GM12878 (cell line): Measurements from ENCODE around the gene TTLL4. TPM values are rescaled to one million over a fixed set of nuclear protein-coding genes. Genes with fewer than 3 reads are reported as not detected.

ENCODE experiments used
- ATAC-seq: fragments of 200-7000 bp; cut with Tn5 transposase; 3 replicates; pipeline ENCODE4 v1.9.1; 2020; ENCODE audit warnings: mild to moderate bottlenecking, moderate library complexity
- BruUV-seq: library from RNA; stranded (reverse); fragments of 400-500 nt; replicated peaks from 2 replicates; lab custom pipeline; 2021; lab: Mats Ljungman, UMichigan
- CTCF ChIA-PET: fragments of 300-600 bp; sonication (Branson Sonifier 250); formaldehyde crosslinking; extraction: SDS; loops from one replicate; lab custom pipeline; 2021; ENCODE audit warnings: inconsistent platforms; lab: Yijun Ruan, JAX
- POLR2A ChIA-PET: fragments of 350-600 bp; formaldehyde crosslinking; extraction: SDS; loops from one replicate; lab custom pipeline; 2021; ENCODE audit warnings: inconsistent platforms; lab: Charles Lee
- RAD21 ChIA-PET: fragments of 300-600 bp; sonication (Branson Sonifier 250); formaldehyde crosslinking; loops from one replicate; lab custom pipeline; 2023; ENCODE audit warnings: antibody characterized with exemption; ENCODE audit not compliant: unreplicated experiment; lab: Charles Lee
- SMC1A ChIA-PET: fragments of 300-600 bp; sonication (Branson Sonifier 250); formaldehyde crosslinking; loops from one replicate; lab custom pipeline; 2023; ENCODE audit not compliant: unreplicated experiment, uncharacterized antibody; lab: Charles Lee
- DNase-seq: peaks from one replicate; pipeline ENCODE4 v3.0.0-alpha.2; 2011; ENCODE audit warnings: low read depth, low spot score
- FAIRE-seq: peaks from 3 replicates; lab custom pipeline; 2011; peaks lifted over from hg19 to GRCh38; lab: Jason Lieb, UNC
- H2AFZ ChIP-seq: 2 replicates; pipeline ENCODE4 v1.6.0; 2011; ENCODE audit warnings: low read depth, low read length, control low read depth; ENCODE audit not compliant: control insufficient read depth
- H3K27ac ChIP-seq: 2 replicates; pipeline ENCODE4 v1.5.1; 2011; ENCODE audit warnings: control low read depth; ENCODE audit not compliant: control insufficient read depth, insufficient read depth
- H3K27me3 ChIP-seq, 2 experiments: replicated peaks in 1 of 2; 2 replicates each; pipeline versions ENCODE4 v1.6.0 to v1.6.1; 2011; ENCODE audit warnings: low read length in 1 of 2; ENCODE audit not compliant: control insufficient read depth in 2 of 2, insufficient read depth in 2 of 2
- H3K36me3 ChIP-seq, 2 experiments: 2 replicates each; pipeline ENCODE4 v1.5.1; 2011; ENCODE audit warnings: low read length in 1 of 2; ENCODE audit not compliant: control insufficient read depth in 2 of 2, insufficient read depth in 2 of 2
- H3K4me1 ChIP-seq: 2 replicates; pipeline ENCODE4 v1.6.1; 2011; ENCODE audit warnings: mild to moderate bottlenecking, low read length, moderate library complexity, mixed read lengths; ENCODE audit not compliant: control insufficient read depth, insufficient read depth
- H3K4me2 ChIP-seq: 2 replicates; pipeline ENCODE4 v1.6.0; 2011; ENCODE audit warnings: control low read depth; ENCODE audit not compliant: control insufficient read depth, insufficient read depth
- H3K4me3 ChIP-seq: fragments of 200-600 bp; sonication (generic); 2 replicates; pipeline ENCODE4 v1.5.1; 2016
- H3K79me2 ChIP-seq: 2 replicates; pipeline ENCODE4 v1.6.0; 2011; ENCODE audit warnings: low read length; ENCODE audit not compliant: control insufficient read depth, insufficient read depth
- H3K9ac ChIP-seq: 2 replicates; pipeline ENCODE4 v1.8.0; 2011; ENCODE audit warnings: low read length, control low read depth, mixed read lengths; ENCODE audit not compliant: control insufficient read depth, insufficient read depth
- H3K9me3 ChIP-seq: replicated peaks from 3 replicates; pipeline ENCODE4 v1.5.1; 2011; ENCODE audit warnings: mild to moderate bottlenecking, low read length; ENCODE audit not compliant: control insufficient read depth, insufficient read depth
- H4K20me1 ChIP-seq: 2 replicates; pipeline ENCODE4 v1.6.0; 2011; ENCODE audit not compliant: control insufficient read depth, insufficient read depth
- ATF7 ChIP-seq: fragments of 450-650 bp; IDR thresholded peaks from 2 replicates; pipeline ENCODE4 v1.6.1; 2016; ENCODE audit warnings: low read depth, mild to moderate bottlenecking
- BACH1 ChIP-seq: fragments of 450-650 bp; IDR thresholded peaks from 2 replicates; pipeline ENCODE4 v1.6.1; 2017; ENCODE audit warnings: mild to moderate bottlenecking, borderline replicate concordance
- BHLHE40 ChIP-seq, 2 experiments: fragments of 450-650 bp in 1 of 2; IDR thresholded peaks; 2 replicates each; pipeline ENCODE4 v1.6.1; 2011 to 2017; ENCODE audit warnings: low read depth in 2 of 2, borderline replicate concordance in 1 of 2, improper control_type of control experiment in 1 of 2, low read length in 1 of 2, mild to moderate bottlenecking in 1 of 2
- CREM ChIP-seq: IDR thresholded peaks from 2 replicates; pipeline ENCODE4 v1.6.1; 2014; ENCODE audit warnings: antibody characterized with exemption, low read depth
- ETV6 ChIP-seq, 2 experiments: fragments of 450-650 bp in 1 of 2; IDR thresholded peaks in 1 of 2; conservative IDR thresholded peaks in 1 of 2; 2 replicates each; pipeline ENCODE4 v1.6.1; 2014; ENCODE audit warnings: antibody characterized with exemption in 1 of 2, borderline replicate concordance in 1 of 2, low read depth in 1 of 2, mild to moderate bottlenecking in 1 of 2, moderate library complexity in 1 of 2
- NFYA ChIP-seq: IDR thresholded peaks from 2 replicates; pipeline ENCODE4 v1.6.1; 2011; ENCODE audit warnings: low read depth, mild to moderate bottlenecking, low read length, improper control_type of control experiment, borderline replicate concordance
- PKNOX1 ChIP-seq: fragments of 450-650 bp; IDR thresholded peaks from 2 replicates; pipeline ENCODE4 v1.6.1; 2016; ENCODE audit warnings: mild to moderate bottlenecking
- SMARCA5 ChIP-seq: fragments of 450-650 bp; IDR thresholded peaks from 2 replicates; pipeline ENCODE4 v1.6.1; 2017; ENCODE audit warnings: mild to moderate bottlenecking
- TBL1XR1 ChIP-seq: IDR thresholded peaks from 2 replicates; pipeline ENCODE4 v1.6.1; 2012; ENCODE audit warnings: low read depth, low read length, improper control_type of control experiment
- ZNF207 ChIP-seq: fragments of 450-650 bp; IDR thresholded peaks from 2 replicates; pipeline ENCODE4 v1.6.1; 2014; ENCODE audit warnings: antibody characterized with exemption, mild to moderate bottlenecking, borderline replicate concordance
- ZNF24 ChIP-seq: fragments of 450-650 bp; IDR thresholded peaks from 2 replicates; pipeline ENCODE4 v1.6.1; 2017; ENCODE audit warnings: antibody characterized with exemption, mild to moderate bottlenecking
- ZNF687 ChIP-seq: fragments of 450-650 bp; IDR thresholded peaks from 2 replicates; pipeline ENCODE4 v1.6.1; 2017; ENCODE audit warnings: mild to moderate bottlenecking, moderate library complexity
- WGBS: methylation state at CpG from one replicate; pipeline ENCODE4 v1.1.6; 2016; ENCODE audit warnings: low lambda C conversion rate; ENCODE audit not compliant: insufficient replicate concordance, insufficient coverage; ENCODE audit errors: missing lambda C conversion rate; 5-methylcytosine and 5-hydroxymethylcytosine counted together
- in situ Hi-C: fragments of 300-500 bp; cut with MboI; formaldehyde crosslinking; loops from 9 replicates; pipeline ENCODE4 v1.14.3; 2018; ENCODE audit warnings: mixed read lengths
- intact Hi-C: fragments of 100-400 bp; cut with micrococcal nuclease; formaldehyde crosslinking; loops from one replicate; pipeline ENCODE4 v1.14.2; 2022; ENCODE audit not compliant: unreplicated experiment
- polyA plus RNA-seq, 11 experiments: library from polyadenylated mRNA; depleted of rRNA in 4 of 11; unstranded in 6 of 11; stranded (reverse) in 5 of 11; fragments of >200 nt; fragmentation: Nextera tagmentation in 4 of 11; fragmentation: Illumina TruSeq in 1 of 11; extraction: Ambion mirVana in 4 of 11; extraction: Trizol in 1 of 11; gene quantifications; 1 replicate in 1 of 11; 2 replicates in 10 of 11; pipeline versions ENCODE4 v1.2.1 to v1.2.3, GENCODE V29; 2011 to 2016; ENCODE audit warnings: inconsistent platforms in 2 of 11, missing spikeins in 2 of 11, low read depth in 1 of 11
- total RNA-seq, 4 experiments: library from RNA; depleted of rRNA in 3 of 4; stranded (reverse); fragments of >200 nt in 3 of 4; fragmentation: Illumina TruSeq in 1 of 4; extraction: Trizol in 1 of 4; gene quantifications; 2 replicates each; pipeline versions ENCODE4 v1.2.1 to v1.2.3, GENCODE V29; 2013 to 2021

Gene TTLL4
- total and polyA plus RNA-seq, 10 of the 15 experiments (the other 5 are each of a cell fraction or from before 2014, with no cell fraction given): 16.6 to 63.1 (median 32.9) TPM

- TF ChIP-seq ZNF24: no peak
- TF ChIP-seq CREM: no peak
Observed at GRCh38 chr2:218717262-218717661, 6.6 kb downstream of the TTLL4 start (continued).

GRCh38 chr2:218718058-218718457 lies 7.4 kb downstream of the TTLL4 start:
- ChIA-PET POLR2A (no interaction called here), RAD21 (no interaction called here), CTCF (no interaction called here), SMC1A (no interaction called here)
- H3K36me3 ChIP-seq: peaks cover 1 to 12% of the 10 kb centered on the region in 2 experiments; a peak in 3 of 4 replicates
- H3K9ac ChIP-seq: no peak overlapping the region
- H3K9me3 ChIP-seq: no peaks in the 10 kb centered on the region
- H3K4me1 ChIP-seq: no peaks in the 10 kb centered on the region
- TF ChIP-seq BHLHE40 (IDR thresholded peaks at IDR 0.05; ENCODE audit: borderline replicate concordance in 1 of 2, low read depth in 2 of 2, low read length in 1 of 2): no peak
- TF ChIP-seq BACH1: no peak
- peaks cover 30% of the 10 kb centered on the region for H3K79me2 ChIP-seq
- H3K27me3 ChIP-seq: no peaks in the 10 kb centered on the region
- H3K27ac ChIP-seq: no peak overlapping the region
- no peak overlapping the region for H2AFZ ChIP-seq
- DNase-seq (no peak), FAIRE-seq (no peak), ATAC-seq (no peak)
- intact Hi-C loops: no loop called here
- BruUV-seq: no TSS peak
- in situ Hi-C loops: no loop called here
- no peak overlapping the region for H3K4me2 ChIP-seq
- H3K4me3 ChIP-seq: no peak overlapping the region
- H4K20me1 ChIP-seq: no peaks in the 10 kb centered on the region; the same call in 1 of the 2 replicates
- 62% methylated on average over 3 of the region's 7 CpGs for WGBS

GRCh38 chr2:218719457-218719856 lies 8.8 kb downstream of the TTLL4 start:
- Histone ChIP-seq H3K79me2 (peaks cover 16% of the 10 kb centered on the region), H3K36me3 (peaks cover 1 to 12% of the 10 kb centered on the region in 2 experiments; a peak in 3 of 4 replicates), H3K4me3 (no peak overlapping the region), H3K4me2 (no peak overlapping the region), H3K27ac (no peak overlapping the region), H4K20me1 (no peaks in the 10 kb centered on the region; the same call in 1 of the 2 replicates), H3K9ac (no peak overlapping the region), H3K9me3 (no peaks in the 10 kb centered on the region), H3K4me1 (no peaks in the 10 kb centered on the region), H3K27me3 (no peaks in the 10 kb centered on the region), H2AFZ (no peak overlapping the region)
- SMC1A ChIA-PET: no interaction called here
- in situ Hi-C loops: no loop called here
- CTCF ChIA-PET: no interaction called here
- FAIRE-seq (no peak), DNase-seq (no peak), ATAC-seq (no peak)
- POLR2A ChIA-PET: no interaction called here
- no TSS peak for BruUV-seq
- intact Hi-C loops: no loop called here
- WGBS: 77% methylated on average over 3 of the region's 3 CpGs
- RAD21 ChIA-PET: no interaction called here
- TF ChIP-seq NFYA: no peak
- no peak for TF ChIP-seq ETV6 (conservative IDR thresholded peaks at IDR 0.05 in 1 of 2, IDR thresholded peaks at IDR 0.05 in 1 of 2; ENCODE audit: borderline replicate concordance in 1 of 2, low read depth in 1 of 2)
- TF ChIP-seq ZNF207: no peak
- no peak for TF ChIP-seq SMARCA5
- TF ChIP-seq ATF7: no peak
- no peak for TF ChIP-seq PKNOX1
- TF ChIP-seq TBL1XR1: no peak
- no peak for TF ChIP-seq ZNF687
